ENCODE measurements around the gene TFF1. TPM values are rescaled to one million over a fixed set of nuclear protein-coding genes. Genes with fewer than 3 reads are reported as not detected.

TFF1 gene
- total and polyA plus RNA-seq, 2 of the 4 experiments (the other 2 are of a cell fraction), result not detected

GRCh38 chr21:42375506-42375905, 9.2 kb upstream of the TFF1 start:
- no peak overlapping the region for H3K23ac ChIP-seq (ENCODE audit: low read depth, low read length)
- POLR2A ChIA-PET (ENCODE audit: unreplicated experiment), result no interaction called here
- no peak overlapping the region for H3K4ac ChIP-seq (ENCODE audit: low read depth, low read length)
- ATAC-seq (ENCODE audit: low read depth) (no peak), DNase-seq (no peak)
- intact Hi-C loops (cut with micrococcal nuclease) (no loop called here), in situ Hi-C loops (cut with MboI; ENCODE audit: low sequenced_read_pairs) (no loop called here), dilution Hi-C loops (cut with HindIII; ENCODE audit: low sequenced_read_pairs, unreplicated experiment) (no loop called here)
- BruUV-seq (replicated peaks), result no TSS peak
- no peak overlapping the region for H3K4me2 ChIP-seq (ENCODE audit: low read depth, low read length)
- no peak overlapping the region for H4K91ac ChIP-seq (ENCODE audit: insufficient read depth, low read depth, low read length)
- no CpG with 5 or more reads among the region's 11 CpGs for WGBS, 2 experiments (ENCODE audit: extremely low coverage in 2 of 2, insufficient read length in 1 of 2)
- H3K27ac ChIP-seq (ENCODE audit: insufficient read depth, low read length), result no peak overlapping the region
- H3K9me3 ChIP-seq (ENCODE audit: control insufficient read depth, insufficient read depth, low read length), result no peaks in the 10 kb centered on the region
- CTCF ChIA-PET, result no interaction called here
- no peaks in the 10 kb centered on the region for H3K36me3 ChIP-seq (ENCODE audit: control insufficient read depth, insufficient read depth, low read length)
- H3K4me1 ChIP-seq (ENCODE audit: control insufficient read depth, insufficient read depth, low read length), result no peaks in the 10 kb centered on the region
- no peak overlapping the region for H2BK15ac ChIP-seq (ENCODE audit: low read depth, low read length)
- no peak overlapping the region for H3K4me3 ChIP-seq (ENCODE audit: insufficient read depth, low read depth, low read length)
- H2BK5ac ChIP-seq (ENCODE audit: low read depth, low read length, poor library complexity, severe bottlenecking), result no peak overlapping the region
- H2AK9ac ChIP-seq (replicated peaks; ENCODE audit: low read depth, low read length, poor library complexity), result no peak overlapping the region
- no peaks in the 10 kb centered on the region for H3K79me1 ChIP-seq (ENCODE audit: low read depth in 1 of 2, low read length in 2 of 2)
- TF ChIP-seq POLR2A (IDR thresholded peaks at IDR 0.05; ENCODE audit: low read depth, low read length), result no peak
- no peak for TF ChIP-seq MAFK (IDR thresholded peaks at IDR 0.05; ENCODE audit: low read depth, low read length)
- TF ChIP-seq CHD1 (IDR thresholded peaks at IDR 0.05; ENCODE audit: low read depth, low read length), result no peak
- no peak overlapping the region for H4K8ac ChIP-seq (ENCODE audit: low read depth in 2 of 2, low read length in 2 of 2)
- no peaks in the 10 kb centered on the region for H4K20me1 ChIP-seq (ENCODE audit: insufficient read depth, low read length)
- no peak overlapping the region for H3K18ac ChIP-seq (ENCODE audit: low read depth, low read length)
- no peaks in the 10 kb centered on the region for H3K9me1 ChIP-seq (ENCODE audit: insufficient read depth, low read length)
- peaks cover 29% of the 10 kb centered on the region; the same call in 1 of the 2 replicates for H3K27me3 ChIP-seq (ENCODE audit: control insufficient read depth, insufficient read depth, low read length)
- H3K14ac ChIP-seq (replicated peaks; ENCODE audit: low read depth, low read length), result no peak overlapping the region
- H2AFZ ChIP-seq (replicated peaks; ENCODE audit: low read length, poor library complexity), result peak overlapping the region; percentile 23
- H2BK120ac ChIP-seq (ENCODE audit: low read depth, low read length), result no peak overlapping the region
- no peak overlapping the region for H2AK5ac ChIP-seq (ENCODE audit: low read depth, low read length)
- H2BK20ac ChIP-seq (ENCODE audit: low read depth, low read length), result no peak overlapping the region
- H3K56ac ChIP-seq (ENCODE audit: extremely low read depth, insufficient read depth, low read length), result no peak overlapping the region
- H4K5ac ChIP-seq (ENCODE audit: low read depth, low read length), result no peak overlapping the region
- no peak overlapping the region for H3K9ac ChIP-seq (ENCODE audit: low read depth, low read length)
